HL-60 (cell line): ENCODE results near the gene RPN2.

Experiments used
- DNase-seq, 2 experiments: peaks; one replicate each; pipeline ENCODE4 v3.0.0-alpha.2; 2010 to 2020; ENCODE audit warnings: low read depth in 1 of 2, low spot score in 1 of 2
- H3K27ac ChIP-seq: fragments of 250-450 bp; sonication (Bioruptor Pico); replicated peaks from 2 replicates; pipeline ENCODE4 v1.5.1; 2020; ENCODE audit warnings: mild to moderate bottlenecking, moderate library complexity
- H3K27me3 ChIP-seq: fragments of 250-450 bp; sonication (Bioruptor Pico); 2 replicates; pipeline ENCODE4 v1.5.1; 2021; ENCODE audit warnings: mild to moderate bottlenecking, moderate library complexity; ENCODE audit not compliant: insufficient read depth, poor library complexity, severe bottlenecking
- H3K4me3 ChIP-seq: replicated peaks from 2 replicates; pipeline ENCODE4 v1.5.1; 2011; ENCODE audit warnings: mild to moderate bottlenecking, control low read depth, low read length; ENCODE audit not compliant: insufficient read depth
- CTCF ChIP-seq: IDR thresholded peaks from one replicate; pipeline ENCODE4 v1.5.1; 2011; ENCODE audit warnings: low read length, control low read depth, inconsistent platforms; ENCODE audit not compliant: insufficient read depth
- GABPA ChIP-seq: IDR thresholded peaks from 2 replicates; pipeline ENCODE4 v1.6.1; 2012; ENCODE audit warnings: low read depth
- POLR2AphosphoS5 ChIP-seq: IDR thresholded peaks from 2 replicates; pipeline ENCODE4 v1.6.1; 2012; ENCODE audit warnings: low read depth
- REST ChIP-seq: IDR thresholded peaks from 2 replicates; pipeline ENCODE4 v1.6.1; 2012; ENCODE audit warnings: low read depth; ENCODE audit not compliant: insufficient replicate concordance
- SPI1 ChIP-seq: IDR thresholded peaks from 2 replicates; pipeline ENCODE4 v1.6.1; 2012; ENCODE audit warnings: low read depth, mild to moderate bottlenecking, borderline replicate concordance

Gene RPN2

GRCh38 chr20:37162646-37163045 lies 16.5 kb upstream of the RPN2 start:
- no peak overlapping the region for H3K4me3 ChIP-seq
- TF ChIP-seq REST (no peak), SPI1 (no peak), GABPA (no peak), CTCF (no peak), POLR2AphosphoS5 (no peak)
- H3K27ac ChIP-seq = no peak overlapping the region
- no peak for DNase-seq
- H3K27me3 ChIP-seq = peaks cover 8% of the 10 kb centered on the region

- no peak for DNase-seq
- no peak overlapping the region for H3K4me3 ChIP-seq
- no peak overlapping the region for H3K27ac ChIP-seq
- TF ChIP-seq CTCF (no peak), GABPA (no peak), POLR2AphosphoS5 (no peak), SPI1 (no peak), REST (no peak)
- peaks cover 8% of the 10 kb centered on the region for H3K27me3 ChIP-seq
Measured at GRCh38 chr20:37163832-37164554, 15.1 kb upstream of the RPN2 start.

- DNase-seq = no peak
- Histone ChIP-seq H3K27ac (no peak overlapping the region), H3K27me3 (peaks cover 8% of the 10 kb centered on the region), H3K4me3 (no peak overlapping the region)
- no peak for TF ChIP-seq POLR2AphosphoS5
Measured at GRCh38 chr20:37165031-37165430, 14.1 kb upstream of the RPN2 start.

DNA sequence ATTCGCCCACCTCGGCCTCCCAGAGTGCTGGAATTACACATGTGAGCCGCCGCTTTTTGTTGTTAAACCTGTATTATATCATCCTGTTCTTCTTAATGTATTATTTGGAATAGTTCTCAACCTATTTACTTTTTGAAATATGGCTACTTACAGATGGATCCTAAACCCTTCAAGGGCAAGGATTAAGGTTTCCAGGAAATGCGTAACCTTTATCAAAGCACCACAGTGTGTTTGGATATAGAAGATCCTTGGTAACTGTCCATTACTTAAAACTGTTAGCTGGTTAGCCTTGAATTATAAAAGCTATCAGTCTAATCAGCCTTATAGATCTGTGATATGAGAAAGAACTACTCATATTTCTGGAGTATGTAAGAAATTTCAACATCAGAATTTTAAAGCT lies 12.3 kb upstream of the RPN2 start:
- TF ChIP-seq REST = no peak
- no peak for TF ChIP-seq POLR2AphosphoS5
- TF ChIP-seq GABPA = no peak
- TF ChIP-seq SPI1 = no peak
- TF ChIP-seq CTCF = no peak
- H3K4me3 ChIP-seq = no peak overlapping the region

More for the DNA sequence above, 12.3 kb upstream of the RPN2 start:
- no peak for DNase-seq
- Histone ChIP-seq H3K27me3 (peaks cover 4% of the 10 kb centered on the region), H3K27ac (no peak overlapping the region)
